Upper lobe of left lung (tissue), 6 donors: ENCODE data around the gene CSK. TPM values are rescaled to one million over a fixed set of nuclear protein-coding genes. Genes with fewer than 3 reads are reported as not detected.
"Not testable (repeated sequence)": the region's sequence is repeated elsewhere in the genome, so short reads cannot be mapped to it uniquely, and the experiment has no call there.

ENCODE experiments used
- ATAC-seq, 2 donors: fragments of 200-7000 bp; cut with Tn5 transposase; one replicate each; pipeline ENCODE4 v1.9.1; 2022; ENCODE audit warnings: mild to moderate bottlenecking in 2 of 2, moderate library complexity in 2 of 2; ENCODE audit not compliant: low FRiP score in 2 of 2
- DNase-seq, 2 donors: peaks; one replicate each; pipeline ENCODE4 v3.0.0-alpha.2; 2019 to 2020
- H3K27ac ChIP-seq, 4 donors: fragments of 200-600 bp; sonication (generic); one replicate each; pipeline ENCODE4 v1.5.1; 2016 to 2019
- H3K27me3 ChIP-seq, 4 donors: fragments of 200-600 bp; sonication (generic); one replicate each; pipeline ENCODE4 v1.5.1; 2017 to 2019
- H3K36me3 ChIP-seq, 4 donors: fragments of 200-600 bp; sonication (generic); one replicate each; pipeline ENCODE4 v1.5.1; 2016 to 2019
- H3K4me1 ChIP-seq, 4 donors: fragments of 200-600 bp; sonication (generic); one replicate each; pipeline ENCODE4 v1.5.1; 2018 to 2019
- H3K4me3 ChIP-seq, 4 donors: fragments of 200-600 bp; sonication (generic); one replicate each; pipeline ENCODE4 v1.5.1; 2017 to 2019; ENCODE audit warnings: mild to moderate bottlenecking in 2 of 4, moderate library complexity in 1 of 4
- H3K9me3 ChIP-seq, 4 donors: fragments of 200-600 bp; sonication (generic); one replicate each; pipeline ENCODE4 v1.5.1; 2018 to 2019
- EP300 ChIP-seq, 4 donors: sonication (generic); formaldehyde crosslinking; IDR thresholded peaks; one replicate each; pipeline ENCODE4 v1.5.1; 2017; ENCODE audit warnings: antibody characterized with exemption in 4 of 4, control low read depth in 2 of 4
- POLR2A ChIP-seq, 4 donors: fragments of 450-650 bp; IDR thresholded peaks; one replicate each; pipeline ENCODE4 v1.5.1; 2016 to 2017; ENCODE audit warnings: antibody characterized with exemption in 4 of 4, mild to moderate bottlenecking in 2 of 4
- POLR2AphosphoS5 ChIP-seq, 2 donors: sonication (generic); formaldehyde crosslinking; IDR thresholded peaks; one replicate each; pipeline ENCODE4 v1.5.1; 2017; ENCODE audit warnings: antibody characterized with exemption in 2 of 2
- WGBS, 2 donors: methylation state at CpG; one replicate each; pipeline ENCODE4 v1.1.5; 2017 to 2018; 5-methylcytosine and 5-hydroxymethylcytosine counted together
- total RNA-seq, 6 donors: library from RNA; depleted of rRNA in 4 of 6; stranded (reverse); fragments of >200 nt in 4 of 6; gene quantifications; one replicate each; pipeline versions ENCODE4 v1.1.0 to v1.2.1, GENCODE V29; 2016 to 2021
- TF ChIP-seq, protein P1 (sequence below), 6 experiments: fragments of 450-650 bp in 4 of 6; fragments of 200-600 bp in 2 of 6; sonication (generic) in 2 of 6; IDR thresholded peaks; one replicate each; pipeline ENCODE4 v1.5.1; 2016 to 2019; ENCODE audit warnings: antibody characterized with exemption in 6 of 6
- donor health status: DM: no; HTN: no; CAD: no; lungs with moderate emphysema.
- donor health status: DM: no; HTN: yes; CAD: no; lungs with severe emphysema.

The CSK gene
- 100 to 1,000 TPM in 1 of 6 donors, 10 to 100 TPM in 5; 32.7 to 104 (median 64.8) TPM for total RNA-seq

- ATAC-seq = peak; percentile 73 to 85
- peaks cover 72 to 85% (median 77%) of the 10 kb centered on the region in 4 donors for H3K4me1 ChIP-seq
- peak; percentile 73 to 96 for DNase-seq
Measured at GRCh38 chr15:74781431-74782258, at the start of gene CSK. Gene CSK, plus strand, starts transcription at chr15:74782080. Its CDS starts 16,218 bp downstream, at chr15:74798298.

GRCh38 chr15:74732846-74733245, 49.0 kb upstream of the CSK start:
- no peak for DNase-seq
- WGBS, 2 donors = 88 to 89% methylated on average over 5 of the region's 5 CpGs
- no peaks in the 10 kb centered on the region for H3K9me3 ChIP-seq
- TF ChIP-seq EP300 (IDR thresholded peaks at IDR 0.05) (no peak), POLR2A (IDR thresholded peaks at IDR 0.05) (no peak), POLR2AphosphoS5 (IDR thresholded peaks at IDR 0.05) (no peak)
- TF ChIP-seq, protein P1, sequence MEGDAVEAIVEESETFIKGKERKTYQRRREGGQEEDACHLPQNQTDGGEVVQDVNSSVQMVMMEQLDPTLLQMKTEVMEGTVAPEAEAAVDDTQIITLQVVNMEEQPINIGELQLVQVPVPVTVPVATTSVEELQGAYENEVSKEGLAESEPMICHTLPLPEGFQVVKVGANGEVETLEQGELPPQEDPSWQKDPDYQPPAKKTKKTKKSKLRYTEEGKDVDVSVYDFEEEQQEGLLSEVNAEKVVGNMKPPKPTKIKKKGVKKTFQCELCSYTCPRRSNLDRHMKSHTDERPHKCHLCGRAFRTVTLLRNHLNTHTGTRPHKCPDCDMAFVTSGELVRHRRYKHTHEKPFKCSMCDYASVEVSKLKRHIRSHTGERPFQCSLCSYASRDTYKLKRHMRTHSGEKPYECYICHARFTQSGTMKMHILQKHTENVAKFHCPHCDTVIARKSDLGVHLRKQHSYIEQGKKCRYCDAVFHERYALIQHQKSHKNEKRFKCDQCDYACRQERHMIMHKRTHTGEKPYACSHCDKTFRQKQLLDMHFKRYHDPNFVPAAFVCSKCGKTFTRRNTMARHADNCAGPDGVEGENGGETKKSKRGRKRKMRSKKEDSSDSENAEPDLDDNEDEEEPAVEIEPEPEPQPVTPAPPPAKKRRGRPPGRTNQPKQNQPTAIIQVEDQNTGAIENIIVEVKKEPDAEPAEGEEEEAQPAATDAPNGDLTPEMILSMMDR (IDR thresholded peaks at IDR 0.05) = no peak
- no peak overlapping the region for H3K27ac ChIP-seq
- no peaks in the 10 kb centered on the region for H3K4me1 ChIP-seq
- no peak for ATAC-seq
- no peaks in the 10 kb centered on the region for H3K27me3 ChIP-seq
- H3K36me3 ChIP-seq = no peaks in the 10 kb centered on the region
- H3K4me3 ChIP-seq = no peak overlapping the region

More at GRCh38 chr15:74781431-74782258, at the start of gene CSK:
- Histone ChIP-seq H3K9me3 (no peaks in the 10 kb centered on the region), H3K27me3 (no peaks in the 10 kb centered on the region), H3K27ac (peak within 1 kb of the TSS; percentile 88 to 99 (median 96)), H3K36me3 (no peaks in the 10 kb centered on the region), H3K4me3 (peak within 1 kb of the TSS; percentile 82 to 90 (median 88))
- TF ChIP-seq, protein P1 (IDR thresholded peaks at IDR 0.05) = peak; percentile 80 to 93 (median 90)
- TF ChIP-seq EP300 (IDR thresholded peaks at IDR 0.05) (no peak), POLR2AphosphoS5 (IDR thresholded peaks at IDR 0.05) (peak in 1 of 2 donors; percentile 28), POLR2A (IDR thresholded peaks at IDR 0.05) (peak in 2 of 4 donors; percentile 44 to 71)
- 0 to 2% methylated on average over 13 to 41 of the region's 74 CpGs for WGBS, 2 donors

GRCh38 chr15:74733269-74733668, 48.6 kb upstream of the CSK start:
- Histone ChIP-seq H3K9me3 (no peaks in the 10 kb centered on the region), H3K27me3 (no peaks in the 10 kb centered on the region), H3K27ac (no peak overlapping the region), H3K36me3 (no peaks in the 10 kb centered on the region), H3K4me1 (no peaks in the 10 kb centered on the region), H3K4me3 (no peak overlapping the region)
- 89 to 94% methylated on average over 3 of the region's 3 CpGs for WGBS, 2 donors
- ATAC-seq = no peak
- TF ChIP-seq, protein P1 (IDR thresholded peaks at IDR 0.05) = no peak
- TF ChIP-seq POLR2AphosphoS5 (IDR thresholded peaks at IDR 0.05) (no peak), EP300 (IDR thresholded peaks at IDR 0.05) (no peak), POLR2A (IDR thresholded peaks at IDR 0.05) (no peak)
- DNase-seq = no peak

DNA sequence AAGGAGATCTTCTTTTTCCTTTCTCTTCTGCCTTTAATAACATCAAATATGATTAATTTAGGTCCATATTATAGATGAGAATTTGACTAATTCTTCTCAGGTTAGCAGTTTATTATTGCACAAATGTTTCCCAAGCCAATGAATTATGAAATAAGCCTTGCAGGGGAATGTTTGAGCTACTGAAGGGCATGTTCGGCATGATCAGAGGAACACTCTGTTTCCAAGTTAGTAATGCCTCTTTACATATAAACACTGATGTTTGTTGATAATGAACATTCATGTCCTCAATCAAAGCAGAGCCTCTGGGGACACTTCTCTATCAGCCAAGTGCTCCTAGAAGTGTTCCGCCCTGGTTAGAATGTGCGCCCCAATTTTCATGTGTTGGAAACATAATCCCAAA, 46.6 kb upstream of the CSK start:
- Histone ChIP-seq H3K9me3 (no peaks in the 10 kb centered on the region), H3K4me1 (no peaks in the 10 kb centered on the region), H3K36me3 (no peaks in the 10 kb centered on the region), H3K27ac (peak overlapping the region in 1 of 4 donors; percentile 2), H3K4me3 (no peak overlapping the region), H3K27me3 (no peaks in the 10 kb centered on the region)
- TF ChIP-seq, protein P1 (IDR thresholded peaks at IDR 0.05) = no peak
- TF ChIP-seq EP300 (IDR thresholded peaks at IDR 0.05) (no peak), POLR2AphosphoS5 (IDR thresholded peaks at IDR 0.05) (no peak), POLR2A (IDR thresholded peaks at IDR 0.05) (no peak)
- no peak for ATAC-seq
- DNase-seq = no peak
- 67 to 71% methylated on average over 3 of the region's 3 CpGs for WGBS, 2 donors

DNA sequence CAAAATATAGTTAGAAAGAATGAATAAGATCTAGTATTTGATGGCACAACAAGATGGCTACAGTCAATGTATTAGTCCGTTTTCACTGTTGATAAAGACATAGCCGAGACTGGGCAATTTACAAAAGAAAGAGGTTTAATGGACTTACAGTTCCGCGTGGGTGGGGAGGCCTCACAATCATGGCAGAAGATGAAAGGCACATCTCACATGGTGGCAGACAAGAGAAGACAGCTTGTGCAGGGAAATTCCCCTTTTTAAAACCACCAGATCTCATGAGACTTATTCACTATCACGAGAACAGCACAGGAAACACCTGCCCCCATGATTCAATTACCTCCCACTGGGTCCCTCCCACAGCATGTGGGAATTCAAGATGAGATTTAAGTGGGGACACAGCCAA, 43.6 kb upstream of the CSK start:
- ATAC-seq, H3K36me3 ChIP-seq, H3K4me1 ChIP-seq, H3K27ac ChIP-seq, H3K4me3 ChIP-seq, H3K27me3 ChIP-seq, H3K9me3 ChIP-seq, DNase-seq: not testable (repeated sequence)
- WGBS, 2 donors = 57 to 62% methylated on average over 5 of the region's 5 CpGs
